Osteoblast (primary cell): ENCODE data around the gene RBBP4. TPM values are rescaled to one million over a fixed set of nuclear protein-coding genes. Genes with fewer than 3 reads are reported as not detected.
"Not testable (repeated sequence)": the region's sequence is repeated elsewhere in the genome, so short reads cannot be mapped to it uniquely, and the experiment has no call there.

Experiments
- DNase-seq: peaks from one replicate; pipeline ENCODE4 v3.0.0; 2011; ENCODE audit warnings: low spot score, mixed read lengths; ENCODE audit not compliant: insufficient read length; ENCODE audit errors: missing footprints
- H2AFZ ChIP-seq: 2 replicates; pipeline ENCODE4 v1.6.0; 2011; ENCODE audit warnings: mild to moderate bottlenecking, low read length
- H3K27ac ChIP-seq: 2 replicates; pipeline ENCODE4 v1.5.1; 2011; ENCODE audit warnings: mild to moderate bottlenecking, low read depth, low read length, moderate library complexity
- H3K27me3 ChIP-seq: 2 replicates; pipeline ENCODE4 v1.6.0; 2012; ENCODE audit warnings: mild to moderate bottlenecking, control low read depth, inconsistent platforms, low read length, moderate library complexity; ENCODE audit not compliant: insufficient read depth
- H3K36me3 ChIP-seq: 2 replicates; pipeline ENCODE4 v1.5.1; 2011; ENCODE audit warnings: mild to moderate bottlenecking, low read length, control low read depth, moderate library complexity; ENCODE audit not compliant: insufficient read depth
- H3K4me1 ChIP-seq: 2 replicates; pipeline ENCODE4 v1.5.1; 2011; ENCODE audit warnings: mild to moderate bottlenecking, low read length, control low read depth, moderate library complexity; ENCODE audit not compliant: insufficient read depth
- H3K4me2 ChIP-seq: 2 replicates; pipeline ENCODE4 v1.6.0; 2011; ENCODE audit warnings: mild to moderate bottlenecking, low read length; ENCODE audit not compliant: insufficient read depth
- H3K4me3 ChIP-seq: fragments of 200-600 bp; sonication (generic); 3 replicates; pipeline ENCODE4 v1.5.1; 2012; ENCODE audit warnings: mild to moderate bottlenecking, low read length, inconsistent platforms; ENCODE audit not compliant: insufficient read depth
- H3K79me2 ChIP-seq: 2 replicates; pipeline ENCODE4 v1.6.0; 2012; ENCODE audit warnings: mild to moderate bottlenecking, low read length, control low read depth, inconsistent platforms; ENCODE audit not compliant: insufficient read depth
- H3K9me3 ChIP-seq: 2 replicates; pipeline ENCODE4 v1.5.1; 2011; ENCODE audit warnings: low read depth, low read length, control low read depth
- H4K20me1 ChIP-seq: 2 replicates; pipeline ENCODE4 v1.6.0; 2012; ENCODE audit warnings: mild to moderate bottlenecking, low read length, control low read depth; ENCODE audit not compliant: insufficient read depth
- CTCF ChIP-seq: IDR thresholded peaks from 2 replicates; pipeline ENCODE4 v1.5.1; 2011; ENCODE audit warnings: mild to moderate bottlenecking, low read depth, low read length, moderate library complexity; ENCODE audit errors: extremely low read depth
- total RNA-seq: library from RNA; depleted of rRNA; stranded (reverse); fragments of >200 nt; gene quantifications from 2 replicates; pipeline ENCODE4 v1.2.3, GENCODE V29; 2012

Gene RBBP4
- total RNA-seq, 1 donor, result 111 TPM

DNA sequence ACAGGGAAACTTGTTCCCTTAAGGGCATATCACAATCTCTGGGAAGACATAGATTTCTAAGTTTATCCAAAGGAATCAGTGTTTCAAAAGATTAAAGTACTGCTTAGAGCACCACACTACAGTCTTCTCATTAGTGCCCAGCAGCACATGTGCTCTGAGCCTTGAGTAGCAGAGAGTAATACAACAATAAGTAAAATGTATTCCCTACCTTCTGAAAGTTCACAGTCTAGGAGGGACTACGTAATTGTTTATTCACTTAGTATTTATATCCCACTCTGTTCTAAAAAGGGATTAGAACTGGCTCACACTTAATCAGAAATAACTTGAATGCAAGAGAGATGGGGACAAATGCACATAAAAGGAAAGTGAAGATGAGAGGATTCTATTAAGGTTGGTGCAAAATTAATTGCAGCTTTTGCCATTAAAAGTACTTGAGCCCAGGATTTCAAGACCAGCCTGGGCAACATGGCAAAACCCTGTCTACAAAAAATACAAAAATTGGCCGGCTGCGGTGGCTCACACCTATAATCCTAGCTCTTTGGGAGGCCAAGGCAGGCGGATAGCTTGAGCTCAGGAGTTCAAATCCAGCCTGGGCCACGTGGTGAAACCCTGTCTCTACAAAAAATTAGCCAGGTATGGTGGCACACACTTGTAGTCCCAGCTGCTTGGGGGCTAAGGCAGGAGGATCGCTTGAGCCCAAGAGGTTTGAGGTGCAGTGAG is 42.6 kb downstream of the RBBP4 start:
- Histone ChIP-seq H2AFZ (no peak overlapping the region), H3K27ac (peak overlapping the region; percentile 12), H3K9me3 (no peaks in the 10 kb centered on the region), H4K20me1 (peaks cover 32% of the 10 kb centered on the region), H3K4me3 (no peak overlapping the region), H3K36me3 (peaks cover 58% of the 10 kb centered on the region), H3K27me3 (no peaks in the 10 kb centered on the region), H3K4me2 (peak overlapping the region; percentile 9), H3K4me1 (peaks cover 26% of the 10 kb centered on the region), H3K79me2 (peaks cover 89% of the 10 kb centered on the region)
- no peak for DNase-seq
- no peak for TF ChIP-seq CTCF

DNA sequence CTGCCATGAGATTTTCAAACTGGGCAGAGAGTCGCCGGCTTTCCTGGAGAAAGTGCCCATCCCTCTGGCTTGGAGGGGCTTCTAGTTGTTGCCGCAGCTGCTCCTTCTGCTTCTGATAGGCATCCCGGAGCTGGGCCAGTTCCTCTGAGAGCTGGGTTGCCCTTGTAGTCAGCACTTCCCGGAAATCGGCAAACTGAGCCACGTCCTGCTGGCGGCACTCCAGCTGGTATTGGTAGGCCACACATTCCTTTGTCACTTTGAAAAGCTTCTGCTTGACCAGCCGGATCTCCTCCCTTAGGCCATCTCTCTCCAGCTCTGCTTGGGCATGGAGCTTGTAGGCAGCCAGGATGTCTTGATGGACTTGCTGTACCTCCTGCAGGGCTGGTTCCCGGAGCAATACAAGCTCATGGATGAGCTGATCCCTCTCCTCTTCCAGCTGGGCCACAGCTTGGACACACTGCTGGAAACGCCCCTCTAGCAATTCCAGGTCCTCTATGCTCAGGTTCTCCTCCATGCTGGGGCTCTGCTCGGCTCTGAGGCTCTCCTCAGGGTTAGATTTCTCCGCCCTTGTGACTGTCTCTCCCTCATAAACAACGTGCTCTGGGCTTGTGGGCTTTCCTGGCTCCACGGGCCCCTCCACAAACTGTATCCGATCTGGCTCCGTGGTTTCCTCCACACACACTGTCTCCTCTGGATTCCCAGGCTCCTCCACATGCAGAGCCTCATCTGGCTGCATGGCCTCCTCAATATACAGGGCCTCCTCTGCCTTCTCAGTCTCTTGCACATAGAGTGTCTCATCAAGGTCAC is 44.3 kb downstream of the RBBP4 start:
- H3K36me3 ChIP-seq, result peaks cover 50% of the 10 kb centered on the region
- H3K27me3 ChIP-seq, result no peaks in the 10 kb centered on the region
- no peak overlapping the region for H3K4me3 ChIP-seq
- no peaks in the 10 kb centered on the region for H3K9me3 ChIP-seq
- peaks cover 30% of the 10 kb centered on the region for H3K4me1 ChIP-seq
- H3K79me2 ChIP-seq, result peaks cover 92% of the 10 kb centered on the region
- peak; percentile 84 for DNase-seq
- peak overlapping the region; percentile 6 for H3K27ac ChIP-seq
- H4K20me1 ChIP-seq, result peaks cover 41% of the 10 kb centered on the region
- H3K4me2 ChIP-seq, result peak overlapping the region; percentile 28
- H2AFZ ChIP-seq, result no peak overlapping the region
- no peak for TF ChIP-seq CTCF

GRCh38 chr1:32696041-32696440 is 45.0 kb downstream of the RBBP4 start:
- Histone ChIP-seq H4K20me1 (peaks cover 44% of the 10 kb centered on the region), H3K4me1 (peaks cover 36% of the 10 kb centered on the region), H2AFZ (no peak overlapping the region), H3K36me3 (peaks cover 50% of the 10 kb centered on the region), H3K9me3 (no peaks in the 10 kb centered on the region), H3K27me3 (no peaks in the 10 kb centered on the region), H3K27ac (peak overlapping the region; percentile 6), H3K4me3 (no peak overlapping the region), H3K79me2 (peaks cover 92% of the 10 kb centered on the region), H3K4me2 (no peak overlapping the region)
- peak; percentile 56 for DNase-seq
- TF ChIP-seq CTCF, result no peak

- Histone ChIP-seq H3K4me1 (peaks cover 44% of the 10 kb centered on the region), H3K36me3 (peaks cover 52% of the 10 kb centered on the region), H3K79me2 (peaks cover 92% of the 10 kb centered on the region), H4K20me1 (peaks cover 43% of the 10 kb centered on the region)
- H3K4me2 ChIP-seq, H2AFZ ChIP-seq, H3K27me3 ChIP-seq, H3K9me3 ChIP-seq, H3K4me3 ChIP-seq, H3K27ac ChIP-seq, DNase-seq: not testable (repeated sequence)
Measured at GRCh38 chr1:32696996-32697395, 46.0 kb downstream of the RBBP4 start.
